GM12801 (cell line): ENCODE results near the gene DGKB.

ENCODE experiments used
- CTCF ChIP-seq: IDR thresholded peaks from one replicate; pipeline ENCODE4 v1.5.1; 2011; ENCODE audit warnings: control low read depth; ENCODE audit not compliant: insufficient read length; ENCODE audit errors: extremely low read depth

The DGKB gene

DNA sequence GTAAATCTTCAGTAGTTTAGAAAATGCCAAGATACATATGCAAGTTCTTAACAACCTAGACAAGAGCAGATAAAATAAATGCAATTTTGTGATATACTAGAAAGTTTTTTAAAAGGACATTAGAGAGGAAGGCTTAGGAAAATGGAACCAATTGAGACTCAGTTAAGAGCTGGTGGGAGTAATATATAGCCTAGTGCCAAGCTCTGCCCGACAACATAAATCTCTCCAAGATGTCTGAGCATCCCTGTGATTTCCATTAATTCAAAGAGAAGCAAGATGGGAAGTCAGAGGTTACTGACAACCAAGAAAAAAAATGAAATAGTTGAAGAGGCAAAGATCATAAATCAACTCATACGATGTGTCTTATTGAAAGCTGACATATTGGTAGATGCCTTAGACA is 74.5 kb downstream of the DGKB start:
- no peak for TF ChIP-seq CTCF

- TF ChIP-seq CTCF, result no peak
Measured at GRCh38 chr7:14826426-14826825, 76.1 kb downstream of the DGKB start.

DNA sequence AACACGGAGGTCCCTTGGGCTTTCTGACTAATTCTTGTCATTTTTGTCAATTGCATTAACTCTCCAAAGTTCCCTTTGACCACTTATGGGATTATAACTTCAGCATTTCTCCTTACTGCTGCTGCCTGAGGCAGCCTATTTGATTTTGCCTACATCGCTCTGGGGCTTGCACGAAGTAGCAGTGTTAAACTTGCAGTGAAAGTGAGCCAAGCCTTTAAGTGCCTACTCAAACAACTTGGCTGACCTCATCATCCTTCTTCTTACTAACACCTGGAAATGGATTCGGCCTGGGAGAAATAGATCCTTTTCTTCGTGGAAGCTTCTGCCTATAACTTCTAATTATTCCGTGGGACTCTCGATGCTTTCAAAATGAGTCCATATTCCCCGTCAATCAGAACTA is 76.6 kb downstream of the DGKB start:
- TF ChIP-seq CTCF, result no peak

GRCh38 chr7:14822481-14822854 is 80.1 kb downstream of the DGKB start:
- no peak for TF ChIP-seq CTCF

DNA sequence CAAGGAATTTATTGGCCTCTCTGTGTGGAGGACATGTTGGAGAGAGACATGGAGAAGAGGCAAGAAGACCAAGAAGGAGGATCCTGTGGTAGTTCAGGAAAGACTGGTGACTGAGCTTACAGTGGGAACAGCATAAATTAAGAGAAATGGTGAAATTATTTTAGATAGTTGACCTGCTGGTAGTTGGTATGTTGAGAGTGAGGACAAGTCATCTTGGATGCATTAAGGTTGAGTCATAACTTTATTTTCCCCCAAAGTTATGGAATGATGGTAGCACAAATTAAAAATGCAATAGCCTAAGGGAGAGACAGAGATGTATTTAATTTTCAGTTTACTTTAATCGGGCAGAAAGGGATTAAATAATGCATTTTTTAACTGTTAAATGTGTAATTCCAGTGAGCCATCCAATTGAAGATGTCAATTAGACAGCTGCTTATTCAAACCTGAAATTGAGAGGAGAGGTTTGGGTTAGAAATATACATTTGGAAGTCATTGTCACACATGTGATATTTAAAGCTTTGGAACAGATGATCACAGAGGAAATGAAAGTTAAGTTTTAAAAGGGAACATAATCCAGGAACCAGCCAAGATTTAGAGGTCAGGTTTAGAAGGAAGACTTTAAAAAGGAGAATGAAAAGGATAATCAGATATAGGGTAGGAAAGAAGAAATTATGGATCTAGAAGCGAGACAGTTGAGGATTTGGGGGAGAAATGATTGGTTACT is 80.6 kb downstream of the DGKB start:
- no peak for TF ChIP-seq CTCF

DNA sequence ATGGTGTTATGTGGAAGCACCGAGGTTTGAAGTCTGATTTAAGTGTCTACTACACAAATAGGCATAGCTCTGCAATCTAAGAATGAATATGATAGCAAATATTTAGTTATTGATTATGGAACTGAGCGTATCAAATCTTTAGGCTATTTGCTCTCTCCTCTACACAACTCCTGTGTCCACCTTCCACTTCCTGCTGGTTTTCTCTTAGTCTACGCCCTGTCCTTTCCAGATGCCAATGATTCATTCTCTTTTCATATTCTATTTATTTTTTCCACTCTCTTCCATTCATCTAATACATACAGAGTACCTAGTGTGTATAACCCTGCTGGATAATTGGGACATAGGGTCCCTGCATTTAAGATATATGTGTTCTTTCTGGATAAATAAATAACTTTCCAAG is 83.7 kb downstream of the DGKB start:
- TF ChIP-seq CTCF, result no peak

- no peak for TF ChIP-seq CTCF
Measured at GRCh38 chr7:14817829-14818614, 84.5 kb downstream of the DGKB start.
